Activated T-helper 17 cell treated with anti-CD3 and anti-CD28 coated beads, Interleukin-2, amount 50 U/mL, for 72 hours (primary cell): ENCODE data around the gene DYNLRB1. TPM values are rescaled to one million over a fixed set of nuclear protein-coding genes. Genes with fewer than 3 reads are reported as not detected.

Source experiments
- ATAC-seq: fragments of 150-1000 bp; cut with Tn5 transposase; replicated peaks from 2 replicates; pipeline ENCODE4 v1.10.0; 2021; ENCODE audit warnings: mild to moderate bottlenecking, moderate library complexity
- H3K27ac Mint-ChIP-seq: one replicate; pipeline ENCODE4 v1.8.0; 2022; ENCODE audit warnings: mixed read lengths
- H3K27me3 Mint-ChIP-seq: one replicate; pipeline ENCODE4 v1.8.0; 2022; ENCODE audit warnings: mixed read lengths
- H3K36me3 Mint-ChIP-seq: one replicate; pipeline ENCODE4 v1.8.0; 2022; ENCODE audit warnings: low read depth, mild to moderate bottlenecking, mixed read lengths
- H3K4me1 Mint-ChIP-seq: one replicate; pipeline ENCODE4 v1.8.0; 2022; ENCODE audit warnings: mixed read lengths
- H3K4me3 Mint-ChIP-seq: one replicate; pipeline ENCODE4 v1.8.0; 2022; ENCODE audit warnings: mild to moderate bottlenecking, mixed read lengths
- H3K9me3 Mint-ChIP-seq: one replicate; pipeline ENCODE4 v1.8.0; 2022; ENCODE audit warnings: mixed read lengths
- total RNA-seq, 2 donors: library from RNA; stranded (reverse); gene quantifications; one replicate each; pipeline ENCODE4 v1.2.3, GENCODE V29; 2022

The DYNLRB1 gene
- total RNA-seq, 2 donors from 2014 or later, result 72.0 to 85.0 TPM

DNA sequence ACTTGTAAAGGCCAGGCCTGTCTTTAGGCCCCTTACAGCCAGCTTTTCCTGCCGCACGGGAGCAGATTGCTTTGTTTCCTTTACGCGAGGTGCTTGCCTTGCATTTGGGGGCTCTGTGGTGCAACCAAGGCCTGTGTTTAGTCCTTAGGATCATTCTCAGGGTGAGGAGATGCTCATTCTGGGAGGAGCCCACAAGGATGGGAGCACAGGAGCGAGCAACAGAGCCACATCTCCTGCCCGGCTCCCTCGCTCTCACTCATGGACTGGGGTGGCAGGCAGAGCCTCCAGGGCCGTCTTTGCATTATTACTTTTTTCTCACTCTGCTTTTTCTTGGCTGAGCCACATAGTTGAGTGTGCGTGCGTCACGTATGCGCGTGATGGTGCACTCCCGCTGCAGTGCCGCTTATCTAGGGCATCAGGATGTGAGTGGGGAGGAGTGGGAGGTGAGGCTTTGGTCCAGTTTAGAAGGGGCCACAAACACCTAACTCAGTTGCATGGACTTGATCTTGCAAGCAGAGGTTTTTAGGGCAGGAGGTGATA is 19.1 kb downstream of the DYNLRB1 start:
- no peak for ATAC-seq
- Mint-ChIP-seq H3K4me1 (no peaks in the 10 kb centered on the region), H3K27me3 (no peaks in the 10 kb centered on the region), H3K36me3 (peaks cover 62% of the 10 kb centered on the region), H3K9me3 (no peaks in the 10 kb centered on the region), H3K4me3 (no peak overlapping the region), H3K27ac (no peak overlapping the region)

DNA sequence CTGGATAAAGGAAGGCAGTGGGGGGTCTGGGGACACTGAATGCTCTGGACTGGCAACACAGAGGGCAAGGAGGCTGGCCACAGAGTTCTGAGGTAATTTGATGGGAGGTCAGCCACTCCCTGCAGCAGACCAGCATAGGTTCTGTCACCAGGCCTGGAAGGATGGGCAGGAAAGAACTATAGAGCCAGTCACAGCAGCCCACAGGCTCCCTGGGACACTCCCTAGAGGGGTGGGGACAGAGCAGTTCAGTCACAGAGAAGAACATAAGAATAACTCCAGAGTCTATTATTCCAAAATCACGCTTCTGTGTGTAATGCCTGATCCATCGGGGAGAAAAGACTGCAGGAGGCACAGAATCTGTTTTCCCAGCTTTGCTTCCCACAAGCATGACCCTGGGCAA is 19.6 kb downstream of the DYNLRB1 start:
- peaks cover 3% of the 10 kb centered on the region for H3K4me1 Mint-ChIP-seq
- no peaks in the 10 kb centered on the region for H3K9me3 Mint-ChIP-seq
- H3K36me3 Mint-ChIP-seq, result peaks cover 62% of the 10 kb centered on the region
- no peaks in the 10 kb centered on the region for H3K27me3 Mint-ChIP-seq
- H3K27ac Mint-ChIP-seq, result no peak overlapping the region
- no peak for ATAC-seq
- no peak overlapping the region for H3K4me3 Mint-ChIP-seq

DNA sequence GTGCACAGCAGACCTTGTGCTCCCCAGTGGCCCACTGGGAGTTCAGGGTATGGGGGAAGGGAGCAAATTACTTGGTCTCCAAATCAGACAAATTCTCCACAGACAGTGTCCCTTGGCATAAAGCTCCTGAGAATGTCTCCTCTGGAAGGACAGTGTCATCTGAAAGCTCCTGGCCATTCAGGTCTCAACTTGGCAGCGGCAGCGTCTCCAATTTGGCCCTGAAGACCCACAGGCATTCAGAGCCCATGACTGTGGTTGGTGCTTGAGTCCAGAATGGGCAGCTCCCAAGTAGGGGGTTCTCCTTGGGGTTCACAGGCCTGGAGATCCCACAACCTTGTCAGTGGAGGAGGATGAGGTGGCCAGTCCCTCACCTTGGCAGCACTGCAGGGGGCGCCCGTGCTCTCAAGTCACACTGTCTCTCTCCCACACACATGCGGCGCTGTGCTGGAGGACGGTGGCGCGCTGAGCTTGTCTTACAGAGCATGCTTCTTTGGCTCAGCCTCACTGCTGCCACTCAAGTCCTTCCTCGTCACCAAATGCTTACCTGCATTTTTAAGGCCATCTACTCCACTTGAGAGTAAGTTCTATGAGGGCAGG is 20.7 kb downstream of the DYNLRB1 start:
- ATAC-seq, result peak; percentile 73
- Mint-ChIP-seq H3K9me3 (no peaks in the 10 kb centered on the region), H3K27me3 (no peaks in the 10 kb centered on the region), H3K4me1 (peaks cover 13% of the 10 kb centered on the region), H3K4me3 (no peak overlapping the region), H3K36me3 (peaks cover 63% of the 10 kb centered on the region), H3K27ac (no peak overlapping the region)

DNA sequence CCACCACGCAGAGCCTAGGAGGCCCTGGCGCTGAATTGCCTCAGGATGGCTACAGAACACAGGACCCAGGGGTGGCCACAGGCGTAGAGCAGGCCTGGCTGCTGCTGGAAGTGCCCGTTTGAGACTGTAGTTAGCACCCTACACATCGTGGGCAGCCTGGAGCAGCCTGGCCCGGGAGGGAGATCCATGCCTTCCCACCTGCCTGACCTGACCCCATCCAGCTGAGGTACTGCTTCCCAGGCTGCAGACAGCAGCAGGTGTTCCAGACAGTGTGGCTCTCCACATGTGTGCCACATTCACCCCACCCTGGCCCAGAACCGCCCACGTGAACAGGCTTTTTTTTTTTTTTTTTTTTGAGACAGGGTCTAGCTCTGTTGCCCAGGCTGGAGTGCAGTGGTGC is 21.4 kb downstream of the DYNLRB1 start:
- H3K36me3 Mint-ChIP-seq, result peaks cover 63% of the 10 kb centered on the region
- no peaks in the 10 kb centered on the region for H3K27me3 Mint-ChIP-seq
- no peak for ATAC-seq
- H3K27ac Mint-ChIP-seq, result no peak overlapping the region
- H3K4me1 Mint-ChIP-seq, result peaks cover 13% of the 10 kb centered on the region
- H3K9me3 Mint-ChIP-seq, result no peaks in the 10 kb centered on the region
- H3K4me3 Mint-ChIP-seq, result no peak overlapping the region

DNA sequence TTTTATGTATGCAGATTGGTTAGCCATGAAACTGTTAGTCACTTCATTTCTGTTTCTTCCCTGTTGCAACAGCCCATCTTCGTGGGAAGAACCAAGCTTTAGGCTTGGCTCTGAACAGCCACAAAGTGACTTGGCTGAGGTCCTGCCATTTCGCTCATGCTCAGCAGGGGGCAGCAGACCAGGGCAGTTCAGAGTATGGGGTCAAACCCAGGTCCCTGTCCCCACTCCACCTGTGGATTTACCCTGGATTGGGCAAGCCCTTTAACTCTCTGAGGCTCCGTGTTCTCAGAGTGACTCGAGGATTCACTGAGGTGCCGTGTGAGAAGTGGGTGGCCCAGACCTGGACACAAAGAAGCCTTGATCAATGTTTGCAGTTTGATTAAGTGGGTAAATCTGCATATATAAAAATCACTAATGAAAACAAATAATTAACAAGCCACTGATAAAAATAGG is 22.5 kb downstream of the DYNLRB1 start:
- H3K4me1 Mint-ChIP-seq, result peaks cover 16% of the 10 kb centered on the region
- H3K27ac Mint-ChIP-seq, result peak overlapping the region; percentile 67
- ATAC-seq, result peak; percentile 56
- H3K9me3 Mint-ChIP-seq, result no peaks in the 10 kb centered on the region
- peaks cover 63% of the 10 kb centered on the region for H3K36me3 Mint-ChIP-seq
- no peaks in the 10 kb centered on the region for H3K27me3 Mint-ChIP-seq
- H3K4me3 Mint-ChIP-seq, result no peak overlapping the region

DNA sequence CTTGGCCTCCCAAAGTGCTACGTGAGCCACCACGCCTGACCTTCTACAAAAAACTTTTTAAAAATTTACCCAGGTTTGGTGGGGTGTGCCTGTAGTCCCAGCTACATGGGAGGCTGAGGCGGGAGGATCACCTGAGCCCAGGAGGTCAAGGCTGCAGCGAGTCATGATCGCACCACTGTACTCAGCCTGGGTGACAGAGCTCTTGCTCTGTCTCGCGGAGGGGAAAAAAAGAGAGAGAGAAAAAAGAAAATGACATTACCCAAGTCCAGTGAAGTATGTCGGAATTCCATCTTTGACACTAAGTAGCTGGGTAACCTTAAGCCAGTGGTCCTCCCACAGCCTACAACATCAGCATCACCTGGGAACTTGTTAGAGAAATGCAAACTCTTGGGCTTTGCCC is 23.5 kb downstream of the DYNLRB1 start:
- H3K27me3 Mint-ChIP-seq, result no peaks in the 10 kb centered on the region
- H3K27ac Mint-ChIP-seq, result peak overlapping the region; percentile 57
- H3K4me1 Mint-ChIP-seq, result peaks cover 22% of the 10 kb centered on the region
- no peaks in the 10 kb centered on the region for H3K9me3 Mint-ChIP-seq
- no peak overlapping the region for H3K4me3 Mint-ChIP-seq
- ATAC-seq, result no peak
- peaks cover 54% of the 10 kb centered on the region for H3K36me3 Mint-ChIP-seq

DNA sequence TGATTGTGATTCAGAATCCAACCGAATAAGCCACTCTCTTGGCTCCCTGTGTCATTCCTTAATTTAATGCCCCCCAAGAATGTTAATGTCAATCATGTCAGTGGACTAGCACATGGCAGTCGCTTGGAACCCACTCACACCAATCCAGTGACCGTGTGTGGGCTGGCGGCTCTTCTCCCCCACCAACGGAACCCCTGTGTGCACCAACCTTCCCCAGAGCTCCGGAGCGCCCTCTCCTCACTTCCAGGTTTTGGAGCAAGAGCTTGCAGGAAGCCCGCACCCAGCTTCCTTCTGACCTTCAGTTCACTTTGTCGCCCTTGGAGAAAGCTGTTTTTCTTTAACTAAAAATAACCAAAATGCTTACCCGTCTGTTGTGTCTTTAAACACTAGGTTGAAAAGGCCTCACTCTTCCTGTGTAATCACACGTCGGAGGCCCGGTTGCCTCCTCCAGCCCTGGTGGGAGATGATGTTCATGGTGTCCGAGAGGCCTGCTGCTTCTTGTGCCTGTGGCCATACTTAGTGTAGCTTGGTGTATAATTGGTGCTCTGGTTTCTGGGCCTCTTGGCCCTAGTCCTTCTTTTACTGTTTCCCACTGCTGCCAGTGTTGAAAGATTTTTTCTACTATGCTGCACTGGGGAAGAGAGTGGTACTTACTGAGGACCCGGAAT is 24.5 kb downstream of the DYNLRB1 start:
- Mint-ChIP-seq H3K27me3 (no peaks in the 10 kb centered on the region), H3K27ac (peak overlapping the region; percentile 97), H3K9me3 (no peaks in the 10 kb centered on the region), H3K36me3 (peaks cover 45% of the 10 kb centered on the region), H3K4me3 (peak overlapping the region; percentile 72), H3K4me1 (peaks cover 22% of the 10 kb centered on the region)
- no peak for ATAC-seq

DNA sequence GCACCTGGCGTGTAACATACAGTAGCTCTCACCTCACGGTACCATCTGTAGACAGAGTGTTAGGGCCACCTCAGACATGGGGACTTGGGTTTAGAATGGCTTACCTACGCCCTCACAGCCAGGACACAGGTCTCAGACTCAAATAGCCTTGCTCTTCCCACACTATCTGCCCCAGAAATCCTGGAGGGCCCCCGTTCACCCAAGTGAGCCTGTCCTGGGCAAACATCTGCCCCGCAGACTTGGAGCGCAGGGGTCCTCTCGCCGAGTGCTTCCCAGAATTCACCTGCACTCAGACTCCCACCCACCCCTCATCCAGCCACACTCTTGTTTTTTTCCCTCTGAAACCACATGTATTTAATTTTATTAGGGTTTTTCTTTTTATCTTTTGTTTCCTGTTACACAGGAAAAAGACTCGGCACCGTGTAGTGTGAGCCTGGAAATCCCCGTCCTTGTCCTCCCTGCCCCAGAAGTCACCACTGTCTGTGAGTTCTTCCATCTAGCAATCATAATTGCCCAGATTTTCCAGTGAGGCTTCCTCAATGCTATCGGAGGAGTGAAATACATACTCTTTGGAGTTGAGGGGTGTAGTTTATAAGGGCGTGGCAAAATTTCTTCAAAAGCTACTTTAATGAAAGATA is 25.2 kb downstream of the DYNLRB1 start:
- ATAC-seq, result peak; percentile 73
- peak overlapping the region; percentile 72 for H3K4me3 Mint-ChIP-seq
- no peaks in the 10 kb centered on the region for H3K27me3 Mint-ChIP-seq
- H3K9me3 Mint-ChIP-seq, result no peaks in the 10 kb centered on the region
- H3K36me3 Mint-ChIP-seq, result peaks cover 39% of the 10 kb centered on the region
- H3K27ac Mint-ChIP-seq, result peak overlapping the region; percentile 97
- H3K4me1 Mint-ChIP-seq, result peaks cover 22% of the 10 kb centered on the region

DNA sequence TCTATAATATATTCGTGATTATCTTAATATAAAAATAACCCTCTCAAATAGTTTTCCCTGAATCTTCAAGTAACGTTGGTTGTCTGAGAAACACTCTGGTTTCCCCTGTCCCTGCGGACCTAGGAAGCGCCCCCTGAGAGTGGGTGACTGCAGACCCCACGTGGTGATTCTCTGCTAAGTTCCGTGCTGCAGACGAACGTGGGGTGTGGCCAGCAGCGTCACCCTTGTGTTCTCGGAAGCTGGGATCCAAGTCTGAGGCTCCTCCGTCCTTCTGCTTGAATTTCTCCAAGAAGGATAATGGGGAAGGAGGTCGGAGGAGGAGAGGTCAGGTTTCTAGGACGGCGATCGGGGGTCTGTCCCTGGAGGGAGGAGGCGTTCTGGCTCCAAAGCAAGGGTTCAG is 25.7 kb downstream of the DYNLRB1 start:
- H3K36me3 Mint-ChIP-seq, result peaks cover 33% of the 10 kb centered on the region
- peak overlapping the region; percentile 97 for H3K27ac Mint-ChIP-seq
- peak overlapping the region; percentile 72 for H3K4me3 Mint-ChIP-seq
- ATAC-seq, result no peak
- no peaks in the 10 kb centered on the region for H3K27me3 Mint-ChIP-seq
- peaks cover 22% of the 10 kb centered on the region for H3K4me1 Mint-ChIP-seq
- H3K9me3 Mint-ChIP-seq, result no peaks in the 10 kb centered on the region

DNA sequence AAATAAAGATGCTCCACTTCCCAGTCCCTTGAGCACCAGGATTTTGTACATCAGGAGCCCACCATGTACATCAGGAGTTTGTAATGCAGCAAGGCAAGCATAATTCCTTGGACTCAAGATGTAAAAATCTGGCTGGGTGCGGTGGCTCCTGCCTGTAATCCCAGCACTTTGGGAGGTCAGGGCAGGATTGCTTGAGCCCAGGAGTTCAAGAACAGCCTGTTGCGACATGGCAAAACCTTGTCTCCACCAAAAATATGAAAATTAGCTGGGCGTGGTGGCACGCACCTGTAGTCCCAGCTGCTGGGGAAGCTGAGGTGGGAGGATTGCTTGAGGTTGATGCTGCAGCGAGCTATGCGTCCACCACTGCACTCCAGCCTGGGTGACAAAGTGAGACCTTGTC is 26.2 kb downstream of the DYNLRB1 start:
- peak overlapping the region; percentile 97 for H3K27ac Mint-ChIP-seq
- no peaks in the 10 kb centered on the region for H3K9me3 Mint-ChIP-seq
- peaks cover 28% of the 10 kb centered on the region for H3K36me3 Mint-ChIP-seq
- peaks cover 22% of the 10 kb centered on the region for H3K4me1 Mint-ChIP-seq
- peak overlapping the region; percentile 72 for H3K4me3 Mint-ChIP-seq
- no peak for ATAC-seq
- no peaks in the 10 kb centered on the region for H3K27me3 Mint-ChIP-seq

DNA sequence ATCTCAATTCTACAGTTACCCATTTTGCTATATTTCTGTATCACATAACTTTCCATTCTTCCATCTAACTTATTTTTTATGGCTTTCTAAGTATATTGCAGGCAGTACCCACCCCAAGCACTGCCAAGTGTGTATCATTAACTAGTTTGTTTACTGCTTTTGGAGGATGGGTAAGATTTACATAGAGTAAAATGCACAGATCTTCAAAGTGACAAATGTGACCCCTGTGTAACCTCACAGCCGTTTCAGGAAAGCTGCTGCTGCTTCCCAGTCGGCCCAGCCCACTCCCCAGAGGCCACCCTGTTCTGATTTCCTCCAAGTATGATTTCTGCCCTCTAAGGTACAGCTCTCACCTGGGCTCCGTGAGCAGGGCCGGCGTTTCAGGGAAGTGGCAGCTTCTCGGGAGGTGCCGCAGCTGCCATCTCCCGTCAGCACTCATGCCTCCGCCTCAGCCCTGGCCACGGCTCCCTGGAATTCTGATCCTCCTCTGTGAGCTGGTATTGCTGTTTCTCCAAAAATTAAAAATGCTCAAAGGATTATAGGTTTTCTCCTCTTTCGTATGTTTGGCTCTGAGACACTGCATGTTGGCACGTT is 27.3 kb downstream of the DYNLRB1 start:
- no peaks in the 10 kb centered on the region for H3K9me3 Mint-ChIP-seq
- ATAC-seq, result no peak
- no peaks in the 10 kb centered on the region for H3K27me3 Mint-ChIP-seq
- peaks cover 22% of the 10 kb centered on the region for H3K4me1 Mint-ChIP-seq
- no peak overlapping the region for H3K4me3 Mint-ChIP-seq
- no peak overlapping the region for H3K27ac Mint-ChIP-seq
- peaks cover 24% of the 10 kb centered on the region for H3K36me3 Mint-ChIP-seq

DNA sequence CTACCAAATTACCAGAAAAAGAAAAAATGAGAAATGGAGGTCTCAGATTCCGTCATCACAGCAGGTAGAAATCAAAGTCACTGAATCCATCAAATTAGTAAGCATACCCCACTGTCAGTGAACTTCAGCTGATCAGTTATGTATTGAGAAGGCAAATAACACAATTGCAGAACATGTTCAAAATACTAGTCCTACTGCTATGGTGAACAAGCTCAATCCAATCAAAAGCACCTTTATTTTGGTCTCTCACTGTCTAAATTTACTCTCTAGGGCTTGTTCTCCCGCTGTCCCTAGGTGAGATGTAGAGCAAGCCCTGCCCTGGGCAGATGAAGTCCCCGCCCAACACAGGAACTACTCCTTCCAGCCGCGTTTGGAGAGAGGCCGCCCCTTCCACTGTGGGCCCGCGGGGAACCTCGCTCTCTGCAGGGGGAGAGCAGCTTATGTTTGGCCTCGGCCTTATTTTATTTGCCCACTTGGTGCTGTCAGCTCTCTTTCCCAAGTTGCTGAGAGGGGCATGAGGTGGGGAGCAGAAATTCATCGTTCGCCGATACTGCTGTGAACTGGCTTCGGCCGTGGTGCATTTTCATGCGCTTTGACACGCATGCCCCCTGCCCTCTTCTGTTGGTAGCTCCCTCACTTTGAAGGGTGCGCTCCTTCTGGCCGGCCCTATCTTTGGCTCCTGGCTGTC is 28.0 kb downstream of the DYNLRB1 start:
- no peaks in the 10 kb centered on the region for H3K9me3 Mint-ChIP-seq
- peaks cover 22% of the 10 kb centered on the region for H3K4me1 Mint-ChIP-seq
- peak overlapping the region; percentile 41 for H3K4me3 Mint-ChIP-seq
- peak; percentile 62 for ATAC-seq
- no peaks in the 10 kb centered on the region for H3K27me3 Mint-ChIP-seq
- no peak overlapping the region for H3K27ac Mint-ChIP-seq
- peaks cover 18% of the 10 kb centered on the region for H3K36me3 Mint-ChIP-seq

DNA sequence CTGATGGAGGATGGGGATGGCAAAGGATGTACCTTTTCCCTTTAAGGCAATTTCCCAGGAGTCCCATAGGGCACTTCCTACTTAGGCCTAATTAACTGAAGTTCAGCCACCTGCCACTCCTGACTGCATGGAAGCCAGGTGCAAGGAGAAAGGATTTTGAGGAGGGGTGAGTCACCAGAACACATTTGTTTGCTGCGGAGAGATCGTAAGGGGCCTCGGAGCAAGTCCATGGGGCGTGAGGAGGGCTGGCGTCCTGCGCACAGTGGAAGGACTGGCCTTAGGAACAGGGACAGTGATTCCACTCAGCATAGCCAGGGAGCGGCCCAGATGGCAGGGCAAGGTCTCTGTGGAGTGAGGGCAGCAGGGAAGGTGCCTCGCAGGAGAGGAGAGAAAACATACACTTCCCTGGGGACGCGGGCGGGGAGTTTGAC is 30.5 kb downstream of the DYNLRB1 start:
- Mint-ChIP-seq H3K36me3 (peaks cover 2% of the 10 kb centered on the region), H3K4me1 (peaks cover 9% of the 10 kb centered on the region), H3K4me3 (no peak overlapping the region), H3K27ac (no peak overlapping the region), H3K27me3 (no peaks in the 10 kb centered on the region), H3K9me3 (no peaks in the 10 kb centered on the region)
- no peak for ATAC-seq
